HepG2 (cell line): ENCODE results near the gene MYPN.

ENCODE experiments used
- CTCF ChIP-seq: sonication (generic); formaldehyde crosslinking; IDR thresholded peaks from 2 replicates; pipeline ENCODE4 v1.5.0; 2020; ENCODE audit warnings: mild to moderate bottlenecking, missing genetic modification reagents, moderate library complexity
- EZH2 ChIP-seq: conservative IDR thresholded peaks from 2 replicates; pipeline ENCODE4 v1.6.1; 2012; ENCODE audit warnings: mild to moderate bottlenecking, low read depth, low read length, moderate library complexity
- PCBP1 ChIP-seq: fragments of 200-400 bp; formaldehyde crosslinking; IDR thresholded peaks from 2 replicates; pipeline ENCODE4 v1.6.1; 2017; ENCODE audit warnings: mild to moderate bottlenecking, low read depth, low read length, borderline replicate concordance
- SETDB1 ChIP-seq: sonication (generic); formaldehyde crosslinking; IDR thresholded peaks from 2 replicates; pipeline ENCODE4 v1.5.1; 2020; ENCODE audit warnings: missing genetic modification reagents, mild to moderate bottlenecking, borderline replicate concordance
- SP1 ChIP-seq, 2 experiments: fragments of 450-650 bp in 1 of 2; sonication (generic) in 1 of 2; formaldehyde crosslinking in 1 of 2; IDR thresholded peaks; 2 replicates each; pipeline versions ENCODE4 v1.4.0 to v1.6.1; 2016 to 2020; ENCODE audit warnings: missing genetic modification reagents in 1 of 2
- ZBTB1 ChIP-seq: sonication (generic); formaldehyde crosslinking; IDR thresholded peaks from 2 replicates; pipeline ENCODE4 v1.4.0; 2020; ENCODE audit warnings: missing genetic modification reagents, borderline replicate concordance
- ZNF652 ChIP-seq: IDR thresholded peaks from 2 replicates; pipeline ENCODE4 v1.6.1; 2016; ENCODE audit warnings: low read depth, borderline replicate concordance
- ZNF883 ChIP-seq: sonication (generic); formaldehyde crosslinking; IDR thresholded peaks from 2 replicates; pipeline ENCODE4 v1.5.1; 2020; ENCODE audit warnings: mild to moderate bottlenecking, missing genetic modification reagents; ENCODE audit errors: not compliant biosample characterization

- no peak for TF ChIP-seq EZH2
- TF ChIP-seq PCBP1, result no peak
- no peak for TF ChIP-seq ZNF883 (CRISPR knock-in tag)
- TF ChIP-seq ZNF652 (CRISPR knock-in tag), result no peak
- no peak for TF ChIP-seq SP1 (IDR thresholded peaks at IDR 0.05)
- no peak for TF ChIP-seq SP1 (CRISPR knock-in tag; IDR thresholded peaks at IDR 0.05)
- TF ChIP-seq ZBTB1 (CRISPR knock-in tag), result no peak
- no peak for TF ChIP-seq SETDB1 (CRISPR knock-in tag)
- TF ChIP-seq CTCF (CRISPR knock-in tag), result no peak
Measured at GRCh38 chr10:68237173-68237572, 127.9 kb downstream of the MYPN start.
